Activated CD8-positive, alpha-beta memory T cell treated with anti-CD3 and anti-CD28 coated beads for 1 hour (primary cell): ENCODE measurements around the gene POC1A.
"Not testable (repeated sequence)": the region's sequence is repeated elsewhere in the genome, so short reads cannot be mapped to it uniquely, and the experiment has no call there.

Source experiments
- DNase-seq, 2 donors: peaks; one replicate each; pipeline ENCODE4 v3.0.0-alpha.2; 2020; ENCODE audit warnings: low read depth in 1 of 2; ENCODE audit errors: extremely low read depth in 1 of 2

POC1A gene

DNA sequence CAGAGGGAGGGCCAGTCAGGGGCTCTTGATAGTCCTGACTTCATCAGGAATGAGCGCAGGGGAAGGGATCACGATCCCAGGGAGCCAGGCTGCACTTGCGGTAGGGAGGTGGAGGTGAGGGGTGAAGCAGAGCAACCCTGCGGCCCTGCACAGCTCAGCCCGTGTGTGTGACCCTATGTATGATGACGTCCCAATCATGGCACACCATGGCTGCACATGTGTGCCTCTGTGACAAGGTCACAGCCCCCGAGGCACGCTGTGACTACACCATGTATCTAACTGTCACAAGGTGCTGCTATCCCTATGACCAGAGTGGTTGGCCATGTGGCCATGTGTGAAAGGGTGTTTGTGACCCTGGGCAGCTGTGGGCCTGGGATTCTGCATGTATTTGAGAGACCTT, 30.5 kb upstream of the POC1A start:
- no peak for DNase-seq

DNA sequence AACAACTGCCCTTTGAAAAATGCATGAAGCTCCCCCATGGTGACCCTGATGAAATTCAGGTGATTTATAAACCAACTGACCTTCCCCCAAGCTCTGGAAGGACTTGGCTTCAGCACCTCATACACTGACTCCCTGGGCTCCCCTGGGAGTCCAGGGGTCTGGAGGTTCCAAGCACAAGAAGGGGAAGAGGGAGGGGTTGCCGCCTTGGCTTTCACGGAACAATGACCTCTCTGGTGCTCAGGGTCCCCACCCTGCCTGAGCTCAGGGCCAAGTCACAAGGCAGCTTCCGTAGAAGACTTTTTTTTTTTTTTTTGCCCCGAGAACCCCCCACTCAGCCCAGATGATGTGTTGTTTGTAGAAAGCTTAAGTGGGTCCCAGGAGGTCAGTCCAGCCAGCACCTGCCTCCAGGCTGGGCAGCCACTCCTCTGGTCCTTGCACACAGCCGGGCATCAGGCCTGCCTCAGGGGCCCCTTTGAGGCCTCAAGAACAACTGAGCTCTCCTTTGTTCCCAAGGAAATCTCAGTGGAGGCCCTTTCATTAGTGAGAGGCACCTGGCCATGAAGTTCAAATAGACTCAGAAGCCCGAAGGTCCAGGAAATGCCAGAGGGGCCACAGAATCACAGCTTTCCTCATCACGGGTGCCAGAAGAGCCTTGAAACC, 29.7 kb upstream of the POC1A start:
- DNase-seq: no peak

DNA sequence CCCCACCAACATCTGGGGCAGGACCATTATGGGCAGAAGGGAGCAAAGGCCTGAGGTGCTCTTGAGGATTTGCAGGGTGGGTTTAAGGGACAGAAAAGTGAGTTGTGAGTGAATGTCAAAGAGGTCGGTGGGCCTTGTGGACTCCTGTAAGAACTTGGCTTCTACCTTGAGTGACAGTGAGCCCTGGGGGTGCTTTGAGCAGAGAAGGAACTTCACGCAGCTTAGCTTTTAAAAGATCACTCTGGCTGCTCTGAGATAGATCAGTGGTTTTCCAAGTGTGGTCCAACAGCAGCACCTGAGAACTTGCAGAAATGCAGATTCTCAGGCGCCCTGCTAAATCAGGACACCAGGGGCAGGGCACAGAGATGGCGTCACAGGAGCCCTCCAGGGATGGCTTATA, 28.5 kb upstream of the POC1A start:
- DNase-seq: no peak

DNA sequence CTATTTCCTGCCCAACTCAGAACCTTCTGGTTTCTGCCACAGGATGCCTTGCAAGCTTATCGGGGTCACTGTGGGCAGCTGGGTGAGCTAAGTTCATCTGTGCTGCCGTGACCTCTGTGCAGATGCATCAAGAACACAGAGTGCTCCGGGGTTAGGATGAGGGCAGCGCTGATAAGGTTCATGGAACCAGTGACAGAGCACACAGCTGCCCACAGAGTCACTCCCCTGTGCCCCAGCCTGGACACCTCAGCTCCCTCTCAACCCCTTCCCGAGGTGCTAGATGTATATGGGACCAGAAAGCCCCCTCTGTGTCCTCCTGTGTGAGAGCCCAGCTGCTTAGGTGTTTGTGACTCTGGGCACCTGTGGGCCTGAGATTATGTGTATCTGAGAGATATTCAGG, 28.0 kb upstream of the POC1A start:
- no peak for DNase-seq

DNA sequence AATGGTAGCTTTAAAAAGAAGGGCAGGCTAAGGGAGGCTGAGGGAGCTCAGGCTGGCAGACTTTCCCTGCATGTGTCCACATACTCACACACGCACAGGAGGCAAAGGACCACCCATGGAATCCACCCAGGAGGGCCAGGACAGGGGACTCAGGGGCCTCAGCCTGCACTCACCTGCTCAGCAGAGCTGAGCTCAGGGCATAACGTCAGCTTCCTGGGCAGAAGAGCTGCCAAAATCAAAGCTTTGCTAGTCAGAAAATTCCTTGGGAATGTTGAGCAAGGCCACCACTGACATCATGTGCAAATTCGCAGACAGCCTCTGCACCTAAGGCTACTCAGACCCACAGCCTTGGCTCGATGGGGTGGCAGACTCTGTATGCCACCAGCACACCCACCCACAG, 27.3 kb upstream of the POC1A start:
- no peak for DNase-seq

DNA sequence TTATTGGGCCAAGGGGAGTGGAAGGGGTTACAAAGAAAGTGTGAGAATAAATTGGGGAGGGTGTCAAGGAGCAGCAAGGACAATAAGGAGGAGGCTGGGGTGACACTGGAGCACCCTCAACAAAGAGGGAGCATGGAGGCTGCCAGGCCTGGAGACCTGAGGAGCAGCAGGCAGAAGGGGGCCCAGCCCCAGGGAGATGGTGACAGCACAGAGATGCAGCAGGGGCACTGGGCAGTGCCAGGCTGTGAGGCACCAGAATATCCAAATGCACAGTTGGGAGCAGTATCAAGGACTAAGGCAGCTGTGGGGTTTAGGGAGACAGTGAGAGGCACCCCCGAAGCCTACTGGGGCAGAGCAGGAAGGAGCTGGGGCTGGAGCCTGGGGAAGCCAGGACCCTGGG, 24.3 kb upstream of the POC1A start:
- no peak for DNase-seq

DNA sequence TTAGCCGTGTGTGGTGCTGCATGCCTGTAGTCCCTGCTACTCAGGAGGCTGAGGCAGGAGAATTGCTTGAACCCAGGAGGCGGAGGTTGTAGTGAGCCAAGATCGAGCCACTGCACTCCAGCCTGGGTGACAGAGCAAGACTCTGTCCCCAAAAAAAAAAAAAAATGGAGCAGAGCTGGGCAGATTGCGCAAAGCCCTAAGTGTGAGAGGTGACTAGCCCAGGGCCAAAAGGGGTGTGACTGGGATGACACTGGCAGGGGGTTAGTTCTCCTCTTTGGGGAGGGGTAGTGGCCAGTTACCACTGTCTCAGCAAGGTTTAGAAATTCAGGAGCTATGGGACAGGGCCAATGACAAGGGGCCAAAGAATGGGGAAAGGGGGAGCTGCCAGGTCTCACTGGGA, 23.9 kb upstream of the POC1A start:
- not testable (repeated sequence) for DNase-seq

DNA sequence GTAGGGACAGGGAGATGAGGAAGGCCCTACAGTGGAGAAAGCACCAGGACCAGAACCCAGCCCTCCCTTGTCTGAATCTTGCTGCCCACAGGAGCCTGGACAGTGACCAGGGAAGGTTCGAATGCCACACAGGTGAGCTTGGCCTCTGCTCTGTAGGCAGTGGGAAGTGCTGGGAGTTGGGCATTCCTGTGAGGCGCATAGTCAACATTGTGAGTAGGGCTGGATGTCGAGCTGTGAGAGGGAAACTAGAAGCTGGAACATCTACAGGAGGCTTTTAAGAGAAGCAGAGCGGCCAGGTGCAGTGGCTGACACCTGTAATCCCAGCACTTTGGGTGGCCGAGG, 23.4 kb upstream of the POC1A start:
- no peak for DNase-seq

DNA sequence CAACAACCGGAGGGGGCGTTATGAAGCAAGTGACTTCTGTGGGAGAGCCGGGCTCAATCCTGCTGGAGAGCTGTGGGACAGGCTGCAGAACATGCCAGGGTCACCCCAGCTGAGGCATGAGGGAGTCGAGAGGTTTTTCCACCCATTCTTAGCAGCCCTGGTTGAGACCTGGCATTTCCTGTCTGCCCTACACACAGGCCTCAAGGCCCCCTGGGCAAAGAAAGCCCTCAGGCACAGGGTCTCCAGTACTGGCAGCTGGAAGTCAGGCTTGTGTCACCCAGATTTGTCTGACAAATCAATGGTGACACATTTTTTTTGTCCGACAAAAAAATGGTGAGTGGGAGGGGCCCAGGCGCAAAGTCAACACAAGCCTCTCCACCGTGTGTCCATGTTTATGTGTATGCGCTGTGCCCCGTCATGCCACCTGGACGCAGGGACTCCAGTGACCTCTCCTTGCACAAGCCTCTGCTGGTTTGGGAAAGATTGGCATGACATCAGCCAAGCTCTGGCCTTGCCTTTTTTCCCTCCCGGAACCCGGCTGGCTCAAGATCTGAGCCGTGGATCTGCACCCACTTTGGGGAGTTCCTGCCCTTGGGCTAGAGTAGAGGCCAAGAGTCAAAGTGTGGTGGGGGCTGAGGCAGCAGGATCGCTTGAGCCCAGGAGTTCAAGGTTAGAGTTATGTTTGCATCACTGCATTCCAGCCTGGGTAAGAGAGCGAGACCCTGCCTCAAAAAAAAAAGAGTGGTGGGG, 22.9 kb upstream of the POC1A start:
- no peak for DNase-seq

DNA sequence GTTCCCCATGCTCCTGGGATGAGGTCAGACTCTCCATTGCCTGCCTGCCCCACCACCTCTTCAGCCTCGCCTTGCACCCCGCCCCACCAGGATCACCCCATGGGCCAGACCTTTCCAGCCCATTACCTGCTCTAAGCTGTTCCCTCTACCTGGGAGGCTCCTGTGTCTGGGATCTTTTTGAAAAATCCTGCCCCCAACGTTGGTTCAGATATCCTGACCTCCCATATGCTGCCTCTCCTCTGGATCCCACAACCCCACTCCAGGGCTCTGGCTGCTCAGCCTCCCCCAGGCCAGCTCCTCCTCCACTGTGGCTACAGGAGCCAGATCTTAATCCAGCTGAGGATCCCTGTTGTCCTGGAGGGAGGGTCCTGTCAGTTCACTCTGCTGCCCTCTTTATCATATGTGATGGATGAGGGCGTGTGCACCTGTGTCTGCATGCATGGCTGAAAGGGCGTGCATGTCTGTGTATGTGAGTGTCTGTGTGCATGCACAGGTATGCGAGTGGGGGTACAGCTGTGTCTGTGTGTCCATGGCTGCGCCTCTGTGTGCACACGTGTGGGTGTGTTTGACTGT, 22.0 kb upstream of the POC1A start:
- no peak for DNase-seq

DNA sequence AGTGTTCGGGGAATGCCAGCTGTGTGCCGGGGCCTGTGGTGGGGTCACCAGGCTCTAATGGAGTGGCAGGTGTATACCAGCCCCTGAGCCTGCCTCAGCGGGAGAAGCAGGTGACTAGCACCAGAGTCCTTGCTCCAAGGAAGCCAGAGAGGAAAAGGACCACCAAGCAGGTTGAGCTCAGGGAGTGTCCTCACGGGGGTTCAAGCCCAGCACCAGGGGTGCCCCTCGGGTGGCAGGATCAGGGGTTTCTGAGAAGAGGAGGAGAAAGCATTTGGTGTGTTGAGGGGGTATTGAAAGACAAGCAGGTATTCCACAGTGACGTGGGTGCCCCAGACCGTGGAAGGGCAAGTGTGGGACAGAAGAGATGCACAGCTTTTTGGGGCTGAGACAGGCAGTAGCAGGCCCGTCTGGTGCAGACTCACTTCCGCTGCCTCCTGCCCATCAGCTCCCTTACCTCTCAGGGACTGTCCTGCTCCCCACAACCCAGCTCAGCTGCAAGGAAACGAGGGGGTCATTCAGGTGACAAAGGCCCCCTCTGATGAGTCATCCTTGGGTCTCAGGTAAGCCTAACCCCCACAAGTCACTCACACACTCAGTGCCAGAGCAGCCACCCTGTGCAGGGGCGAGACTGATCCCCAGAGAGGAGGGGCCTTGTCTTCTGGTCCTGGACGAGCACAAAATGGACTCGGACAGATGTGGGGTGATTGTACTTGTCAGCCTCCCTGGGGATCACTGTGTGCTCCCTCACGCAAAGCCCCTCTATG, 21.4 kb upstream of the POC1A start:
- no peak for DNase-seq

DNA sequence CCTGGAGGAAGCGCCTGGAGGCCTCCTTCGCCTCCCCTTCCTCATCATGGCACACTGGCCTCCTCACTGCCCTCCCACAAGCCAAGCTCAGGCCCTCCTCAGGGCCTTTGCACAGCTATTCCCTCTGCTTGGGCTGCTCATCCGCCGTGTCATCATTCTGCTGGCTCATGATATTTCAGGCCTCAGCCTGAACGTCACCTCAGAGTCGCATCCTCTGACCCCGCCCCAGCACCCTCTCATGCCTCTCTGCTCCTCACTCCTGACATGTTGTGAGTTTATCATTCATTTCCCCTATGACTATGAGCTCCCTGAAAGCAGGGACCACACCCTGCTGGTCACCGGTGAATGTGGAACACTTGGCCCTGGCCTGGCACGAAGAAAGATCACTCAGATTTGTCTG, 20.7 kb upstream of the POC1A start:
- no peak for DNase-seq

DNA sequence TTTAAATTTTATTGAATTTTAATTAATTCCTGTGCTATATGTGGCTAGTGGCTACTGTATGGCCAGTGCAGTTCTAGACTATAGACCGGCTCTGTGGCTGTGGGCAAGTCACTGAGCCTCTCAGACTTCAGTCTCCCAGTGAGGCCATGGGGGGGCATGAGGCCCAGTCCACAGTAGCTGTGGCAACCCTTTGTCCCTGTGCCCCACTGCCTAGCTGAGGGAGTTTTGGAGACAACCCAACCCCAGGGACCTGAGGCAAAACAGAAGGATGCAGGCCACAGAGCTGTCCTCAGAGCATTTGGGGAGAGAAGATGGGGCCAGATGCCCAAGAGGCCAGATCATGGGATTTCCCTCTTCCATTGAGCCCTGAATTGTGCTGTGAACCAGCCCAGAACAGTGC, 18.9 kb upstream of the POC1A start:
- DNase-seq: no peak

DNA sequence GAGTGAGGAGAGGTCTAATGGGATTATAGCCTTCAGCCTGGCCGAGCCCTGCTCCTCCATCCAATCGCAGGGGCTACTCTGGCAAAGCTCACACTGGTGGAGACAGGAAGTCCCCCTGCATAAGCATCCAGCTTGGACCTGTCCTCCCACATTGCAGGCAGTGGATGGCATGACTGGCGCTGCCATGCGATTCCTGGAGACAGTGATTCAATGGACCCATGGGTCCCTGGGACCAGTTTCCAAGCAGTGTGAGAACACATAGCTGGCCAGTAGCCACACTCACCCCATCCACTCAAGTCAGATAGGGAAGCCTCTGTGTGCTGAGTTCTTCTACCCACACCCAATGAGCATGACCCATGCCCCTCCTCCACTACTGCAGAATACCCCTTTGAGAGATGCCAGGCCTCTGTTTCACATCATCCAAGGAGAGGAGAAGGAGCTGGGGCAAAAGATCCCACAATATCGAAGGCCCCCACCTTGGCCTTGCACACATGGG, 18.1 kb upstream of the POC1A start:
- no peak for DNase-seq

DNA sequence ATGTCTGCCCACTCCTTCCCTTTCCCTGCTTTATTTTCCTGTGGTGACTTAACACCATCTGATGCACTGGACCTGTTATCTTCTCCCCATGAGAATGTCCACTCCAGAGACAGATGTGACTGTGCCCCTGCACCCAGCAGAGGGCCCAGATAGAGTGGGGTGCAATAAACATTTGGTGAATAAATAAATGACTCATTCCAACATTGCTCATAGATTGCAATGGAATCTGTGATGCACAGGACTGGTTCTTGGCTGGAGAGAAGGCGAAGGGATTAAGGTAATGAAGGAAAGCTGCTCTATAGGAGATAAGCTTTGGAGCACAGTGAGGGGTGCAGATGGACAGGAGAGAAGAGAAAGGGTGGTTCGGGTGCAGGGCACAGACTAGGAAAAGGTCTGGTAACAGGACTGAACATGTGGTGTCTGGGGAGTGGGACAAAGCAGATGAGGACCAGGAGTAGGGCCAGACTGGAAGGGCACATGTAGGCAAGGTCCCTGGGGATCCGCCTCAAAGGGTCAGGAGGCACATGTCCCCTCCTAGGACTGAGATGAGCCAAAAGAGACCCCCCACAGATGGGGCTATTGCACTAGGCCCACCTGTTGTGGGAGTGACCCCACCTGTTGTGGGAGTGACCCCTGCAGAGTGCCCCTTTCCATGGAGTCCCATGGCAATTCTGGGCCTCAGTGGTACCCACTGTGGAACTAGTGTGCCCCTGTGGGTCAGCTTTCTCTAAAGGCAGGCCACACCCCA, 17.5 kb upstream of the POC1A start:
- no peak for DNase-seq

DNA sequence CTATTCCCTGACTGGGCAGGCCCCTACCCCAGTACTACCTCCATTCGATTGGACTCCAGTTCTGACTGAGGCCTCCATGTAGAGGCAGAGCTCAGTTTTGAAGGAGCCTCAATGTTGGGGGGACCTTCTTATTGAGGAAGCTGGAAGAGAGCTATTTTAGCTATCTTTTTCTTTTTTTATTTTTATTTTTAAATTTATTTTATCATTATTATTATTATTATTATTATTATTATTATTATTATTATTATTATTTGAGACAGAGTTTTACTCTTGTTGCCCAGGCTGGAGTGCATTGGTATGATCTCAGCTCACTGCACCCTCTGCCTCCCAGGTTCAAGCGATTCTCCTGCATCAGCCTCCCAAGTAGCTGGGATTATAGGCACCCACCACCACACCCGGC, 16.0 kb upstream of the POC1A start:
- not testable (repeated sequence) for DNase-seq

DNA sequence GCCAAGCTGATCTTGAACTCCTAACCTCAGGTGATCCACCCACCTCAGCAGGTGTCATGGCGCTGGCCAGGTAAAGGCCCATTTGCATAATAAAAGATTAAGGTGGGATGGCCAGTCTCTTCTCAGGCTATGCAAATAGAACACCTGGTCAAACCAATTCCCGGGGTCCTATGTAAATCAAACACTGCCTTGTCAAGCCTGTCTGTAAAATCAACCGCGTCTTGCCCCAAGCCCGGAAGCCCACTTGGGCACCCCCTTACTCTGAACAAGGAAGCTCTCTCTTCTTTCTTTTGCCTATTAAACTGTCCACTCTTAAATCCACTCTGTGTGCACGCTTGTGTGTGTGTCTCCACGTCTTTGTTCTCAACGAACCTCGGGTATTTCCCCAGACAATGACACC, 13.0 kb upstream of the POC1A start:
- DNase-seq: no peak

DNA sequence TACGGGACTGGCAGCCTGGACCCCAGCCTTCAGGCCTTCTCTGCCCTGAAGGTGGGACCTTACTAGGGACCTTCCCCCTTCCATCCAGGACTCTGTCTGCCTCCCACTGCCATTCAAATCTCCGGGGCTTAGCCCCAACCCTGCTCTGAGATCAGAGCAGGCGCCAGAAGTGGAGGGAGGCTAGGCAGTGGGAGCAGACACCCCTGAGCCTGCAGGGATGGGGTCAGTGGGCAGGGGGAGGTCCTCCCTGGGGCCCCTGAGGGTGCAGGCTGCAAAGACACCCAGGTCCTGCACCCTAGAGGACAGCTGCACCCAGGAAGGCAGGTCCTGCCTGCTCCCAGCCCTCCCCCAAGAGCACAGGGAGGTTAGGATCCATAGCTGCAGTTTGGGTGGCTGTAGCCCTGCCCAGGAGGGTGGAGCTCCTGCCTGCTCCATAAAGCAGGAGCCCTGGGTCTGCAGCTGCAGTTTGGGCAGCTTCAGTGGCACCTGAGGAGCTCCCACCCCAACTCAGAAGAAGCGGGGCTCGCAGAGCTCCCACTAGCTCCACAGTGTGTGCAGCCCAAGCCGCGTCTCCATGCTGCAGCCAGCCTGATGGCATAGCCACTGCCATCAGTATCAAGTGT, 8.1 kb upstream of the POC1A start:
- DNase-seq: no peak

DNA sequence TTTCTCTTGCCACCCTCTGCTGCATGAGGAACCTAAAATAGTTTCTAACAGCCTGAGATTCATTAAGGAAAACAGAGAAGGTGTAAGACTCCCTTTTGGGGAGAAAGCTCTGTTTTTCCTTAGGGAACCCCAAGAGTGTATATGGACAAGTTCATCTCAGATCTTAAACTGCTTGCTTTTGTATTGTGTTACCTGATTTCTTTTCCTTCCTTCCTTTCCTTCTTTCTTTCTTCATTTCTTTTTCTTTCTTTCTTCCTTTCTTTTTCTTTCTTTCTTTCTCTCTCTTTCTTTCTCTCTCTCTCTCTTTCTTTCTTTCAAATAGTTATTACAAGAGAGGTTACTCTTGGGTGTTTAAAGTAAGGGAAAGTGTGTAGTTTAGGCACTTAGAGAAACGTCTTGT, 5.3 kb upstream of the POC1A start:
- no peak for DNase-seq

DNA sequence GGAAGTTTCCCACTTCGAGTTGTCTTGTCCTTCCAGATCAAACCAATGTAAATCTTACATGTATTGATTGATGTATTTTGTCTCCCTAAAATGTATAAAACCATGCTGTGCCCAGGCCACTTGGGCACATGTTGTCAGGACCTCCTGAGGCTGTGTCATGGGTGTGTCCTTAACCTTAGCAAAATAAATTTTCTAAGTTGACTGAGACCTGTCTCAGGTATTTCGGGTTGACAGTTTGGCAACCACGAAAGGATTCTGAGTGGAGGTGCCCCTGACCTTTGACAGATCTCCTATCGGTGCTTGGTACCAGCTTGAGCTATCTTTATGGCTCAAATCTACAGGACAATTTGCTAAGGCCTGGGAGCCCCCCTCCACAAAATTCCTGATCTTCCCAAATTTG, 1.7 kb upstream of the POC1A start:
- no peak for DNase-seq
